Stomach (tissue), 9 donors: ENCODE results near the gene SYNDIG1. TPM values are rescaled to one million over a fixed set of nuclear protein-coding genes. Genes with fewer than 3 reads are reported as not detected.

ENCODE experiments used
- DNase-seq, 2 donors: peaks; one replicate each; pipeline versions ENCODE4 v3.0.0 to v3.0.0-alpha.2; 2013 to 2019
- H3K27ac ChIP-seq, 5 donors: fragments of 200-600 bp in 4 of 5; sonication (generic) in 4 of 5; one replicate each; pipeline ENCODE4 v1.5.1; 2013 to 2019; ENCODE audit warnings: mild to moderate bottlenecking in 1 of 5, moderate library complexity in 1 of 5
- H3K27me3 ChIP-seq, 3 donors: fragments of 200-600 bp; sonication (generic); one replicate each; pipeline ENCODE4 v1.5.1; 2017 to 2019; ENCODE audit warnings: mixed run types in 1 of 3
- H3K36me3 ChIP-seq, 4 donors: fragments of 200-600 bp; sonication (generic); 1 replicate in 3 of 4; 2 replicates in 1 of 4; pipeline ENCODE4 v1.5.1; 2016 to 2019
- H3K4me1 ChIP-seq, 4 donors: fragments of 200-600 bp; sonication (generic); one replicate each; pipeline ENCODE4 v1.5.1; 2016 to 2019
- H3K4me3 ChIP-seq, 4 donors: fragments of 200-600 bp; sonication (generic) in 3 of 4; one replicate each; pipeline ENCODE4 v1.5.1; 2016 to 2019; ENCODE audit warnings: mild to moderate bottlenecking in 1 of 4
- H3K9me3 ChIP-seq, 4 donors: fragments of 200-600 bp; sonication (generic); one replicate each; pipeline ENCODE4 v1.5.1; 2016 to 2019
- CTCF ChIP-seq, 7 experiments: fragments of 450-650 bp in 4 of 7; fragments of 200-600 bp in 3 of 7; sonication (generic) in 3 of 7; IDR thresholded peaks; one replicate each; pipeline ENCODE4 v1.5.1; 2016 to 2019; ENCODE audit warnings: antibody characterized with exemption in 7 of 7, control low read depth in 2 of 7, mild to moderate bottlenecking in 1 of 7
- EP300 ChIP-seq: sonication (generic); formaldehyde crosslinking; IDR thresholded peaks from one replicate; pipeline ENCODE4 v1.6.1; 2017; ENCODE audit warnings: antibody characterized with exemption
- POLR2A ChIP-seq, 4 donors: fragments of 450-650 bp; IDR thresholded peaks; one replicate each; pipeline ENCODE4 v1.6.1; 2016; ENCODE audit warnings: antibody characterized with exemption in 4 of 4, control low read depth in 2 of 4, mild to moderate bottlenecking in 1 of 4, moderate library complexity in 1 of 4
- POLR2AphosphoS5 ChIP-seq, 3 donors: sonication (generic); formaldehyde crosslinking; IDR thresholded peaks; one replicate each; pipeline ENCODE4 v1.6.1; 2016; ENCODE audit warnings: antibody characterized with exemption in 3 of 3
- WGBS, 5 donors: extraction: QIAGEN DNeasy Blood & Tissue Kit in 3 of 5; methylation state at CpG; one replicate each; pipeline versions ENCODE4 v1.1.5 to v1.1.7; 2013 to 2018; 5-methylcytosine and 5-hydroxymethylcytosine counted together
- intact Hi-C: fragments of 100-400 bp; cut with DNase I; formaldehyde crosslinking; loops from one replicate; pipeline ENCODE4 v1.15.1; 2023; ENCODE audit warnings: low total_unique reads
- polyA plus RNA-seq, 3 donors: library from polyadenylated mRNA; stranded (reverse); fragments of 200-250 nt; gene quantifications; one replicate each; pipeline ENCODE4 v1.2.3, GENCODE V29; 2013
- total RNA-seq, 5 donors: library from RNA; depleted of rRNA; stranded (reverse); fragments of >200 nt; gene quantifications; one replicate each; pipeline versions ENCODE4 v1.1.0 to v1.2.3, GENCODE V29; 2014 to 2016
- donor health status: healthy with polysubstance abuse.
- donor health status: Bipolar disorder and iron deficiency.
- donor health status: healthy.

The SYNDIG1 gene
- total and polyA plus RNA-seq, 8 donors = 0.29 to 2.0 (median 0.89) TPM; not detected in 4

GRCh38 chr20:24472426-24472825, 3.0 kb downstream of the SYNDIG1 start:
- intact Hi-C loops = no loop called here
- Histone ChIP-seq H3K36me3 (no peaks in the 10 kb centered on the region), H3K27ac (no peak overlapping the region), H3K9me3 (no peaks in the 10 kb centered on the region), H3K4me1 (peaks cover 18 to 27% (median 24%) of the 10 kb centered on the region in 4 donors), H3K27me3 (peaks cover 0 to 74% (median 28%) of the 10 kb centered on the region in 3 donors), H3K4me3 (no peak overlapping the region)
- DNase-seq = no peak
- WGBS, 5 donors = 75 to 89% (median 80%) methylated on average over 3 of the region's 3 CpGs
- TF ChIP-seq POLR2AphosphoS5 (IDR thresholded peaks at IDR 0.05) = no peak
- TF ChIP-seq CTCF (IDR thresholded peaks at IDR 0.05) = no peak
- TF ChIP-seq POLR2A (IDR thresholded peaks at IDR 0.05) = no peak
- no peak for TF ChIP-seq EP300

GRCh38 chr20:24473435-24474223, 4.2 kb downstream of the SYNDIG1 start:
- Histone ChIP-seq H3K27ac (no peak overlapping the region), H3K36me3 (no peaks in the 10 kb centered on the region), H3K27me3 (peaks cover 0 to 74% (median 28%) of the 10 kb centered on the region in 3 donors), H3K4me1 (peaks cover 18 to 27% (median 24%) of the 10 kb centered on the region in 4 donors), H3K9me3 (no peaks in the 10 kb centered on the region), H3K4me3 (no peak overlapping the region)
- 79 to 88% (median 82%) methylated on average over 7 of the region's 7 CpGs for WGBS, 5 donors
- no peak for DNase-seq
- TF ChIP-seq POLR2AphosphoS5 (IDR thresholded peaks at IDR 0.05) = no peak
- TF ChIP-seq CTCF (IDR thresholded peaks at IDR 0.05) = no peak
- TF ChIP-seq EP300 = no peak
- no peak for TF ChIP-seq POLR2A (IDR thresholded peaks at IDR 0.05)
- intact Hi-C loops = no loop called here

- Histone ChIP-seq H3K4me1 (no peaks in the 10 kb centered on the region), H3K36me3 (no peaks in the 10 kb centered on the region), H3K4me3 (no peak overlapping the region), H3K27ac (no peak overlapping the region), H3K9me3 (no peaks in the 10 kb centered on the region), H3K27me3 (peaks cover 0 to 30% (median 0%) of the 10 kb centered on the region in 3 donors)
- WGBS, 5 donors = 58 to 73% (median 66%) methylated on average over 11 of the region's 11 CpGs
- intact Hi-C loops = no loop called here
- no peak for DNase-seq
- TF ChIP-seq POLR2AphosphoS5 (IDR thresholded peaks at IDR 0.05) = no peak
These were observed 8.6 kb downstream of the SYNDIG1 start for GRCh38 chr20:24477831-24478547.

- Histone ChIP-seq H3K4me3 (no peak overlapping the region), H3K9me3 (no peaks in the 10 kb centered on the region), H3K27ac (no peak overlapping the region), H3K4me1 (no peaks in the 10 kb centered on the region), H3K27me3 (peaks cover 0 to 24% (median 0%) of the 10 kb centered on the region in 3 donors), H3K36me3 (no peaks in the 10 kb centered on the region)
- DNase-seq = no peak
- 90 to 93% (median 91%) methylated on average over 7 of the region's 7 CpGs for WGBS, 5 donors
- intact Hi-C loops = no loop called here
- TF ChIP-seq POLR2AphosphoS5 (IDR thresholded peaks at IDR 0.05) = no peak
- TF ChIP-seq POLR2A (IDR thresholded peaks at IDR 0.05) = no peak
- TF ChIP-seq EP300 = no peak
- no peak for TF ChIP-seq CTCF (IDR thresholded peaks at IDR 0.05)
These were observed 9.2 kb downstream of the SYNDIG1 start for GRCh38 chr20:24478584-24478983.
